Loucy (cell line): ENCODE measurements around the gene NPW.
A peak's percentile ranks its signal among the peaks of the same experiment; 100 is the strongest.

Experiments used
- H2AFZ ChIP-seq: fragments of 200-600 bp; sonication (generic); 2 replicates; pipeline ENCODE4 v1.6.0; 2016; ENCODE audit warnings: antibody characterized with exemption, mild to moderate bottlenecking, low read length, moderate library complexity
- H3F3A ChIP-seq: fragments of 200-600 bp; 2 replicates; pipeline ENCODE4 v1.6.0; 2016; ENCODE audit warnings: antibody characterized with exemption, low read depth, mild to moderate bottlenecking
- H3K27me3 ChIP-seq: fragments of 200-600 bp; sonication (generic); 2 replicates; pipeline ENCODE4 v1.6.1; 2014; ENCODE audit warnings: low read length, mild to moderate bottlenecking; ENCODE audit not compliant: insufficient read depth, poor library complexity, severe bottlenecking
- H3K36me3 ChIP-seq: fragments of 200-600 bp; sonication (generic); 2 replicates; pipeline ENCODE4 v1.6.1; 2016; ENCODE audit warnings: low read length; ENCODE audit not compliant: insufficient read depth
- H3K4me1 ChIP-seq: fragments of 200-600 bp; sonication (generic); 2 replicates; pipeline ENCODE4 v1.5.1; 2014; ENCODE audit warnings: low read length, mild to moderate bottlenecking; ENCODE audit not compliant: insufficient read depth, poor library complexity, severe bottlenecking
- H3K4me2 ChIP-seq: fragments of 200-600 bp; sonication (generic); 2 replicates; pipeline ENCODE4 v1.6.0; 2014; ENCODE audit warnings: antibody characterized with exemption, low read length, low read depth, mild to moderate bottlenecking; ENCODE audit not compliant: poor library complexity, severe bottlenecking
- H3K4me3 ChIP-seq: fragments of 200-600 bp; sonication (generic); 2 replicates; pipeline ENCODE4 v1.5.1; 2014; ENCODE audit warnings: low read length, mild to moderate bottlenecking, mixed read lengths; ENCODE audit not compliant: poor library complexity, severe bottlenecking
- H3K79me2 ChIP-seq: fragments of 200-600 bp; sonication (generic); 2 replicates; pipeline ENCODE4 v1.6.1; 2014; ENCODE audit warnings: low read length; ENCODE audit not compliant: insufficient read depth
- H3K9ac ChIP-seq: fragments of 200-600 bp; sonication (generic); 2 replicates; pipeline ENCODE4 v1.6.0; 2014; ENCODE audit warnings: mild to moderate bottlenecking, low read depth, low read length, moderate library complexity; ENCODE audit not compliant: poor library complexity, severe bottlenecking
- H3K9me2 ChIP-seq: fragments of 200-600 bp; sonication (generic); replicated peaks from 2 replicates; pipeline ENCODE4 v1.6.1; 2016; ENCODE audit warnings: low read depth, low read length, mixed read lengths
- H3K9me3 ChIP-seq: fragments of 200-600 bp; sonication (generic); 2 replicates; pipeline ENCODE4 v1.6.1; 2014; ENCODE audit warnings: mild to moderate bottlenecking, antibody characterized with exemption, low read length, low read depth; ENCODE audit not compliant: insufficient read depth
- H4K20me1 ChIP-seq: fragments of 200-600 bp; sonication (generic); 2 replicates; pipeline ENCODE4 v1.6.0; 2014; ENCODE audit warnings: antibody characterized with exemption, low read length, mild to moderate bottlenecking; ENCODE audit not compliant: insufficient read depth, poor library complexity, severe bottlenecking
- CTCF ChIP-seq: fragments of 200-600 bp; sonication (generic); conservative IDR thresholded peaks from 2 replicates; pipeline ENCODE4 v1.5.1; 2014; ENCODE audit warnings: mild to moderate bottlenecking, antibody characterized with exemption, low read length
- EZH2phosphoT487 ChIP-seq: fragments of 200-600 bp; IDR thresholded peaks from 2 replicates; pipeline ENCODE4 v1.6.1; 2018; ENCODE audit warnings: antibody characterized with exemption, mild to moderate bottlenecking, moderate library complexity, borderline replicate concordance

The NPW gene

DNA sequence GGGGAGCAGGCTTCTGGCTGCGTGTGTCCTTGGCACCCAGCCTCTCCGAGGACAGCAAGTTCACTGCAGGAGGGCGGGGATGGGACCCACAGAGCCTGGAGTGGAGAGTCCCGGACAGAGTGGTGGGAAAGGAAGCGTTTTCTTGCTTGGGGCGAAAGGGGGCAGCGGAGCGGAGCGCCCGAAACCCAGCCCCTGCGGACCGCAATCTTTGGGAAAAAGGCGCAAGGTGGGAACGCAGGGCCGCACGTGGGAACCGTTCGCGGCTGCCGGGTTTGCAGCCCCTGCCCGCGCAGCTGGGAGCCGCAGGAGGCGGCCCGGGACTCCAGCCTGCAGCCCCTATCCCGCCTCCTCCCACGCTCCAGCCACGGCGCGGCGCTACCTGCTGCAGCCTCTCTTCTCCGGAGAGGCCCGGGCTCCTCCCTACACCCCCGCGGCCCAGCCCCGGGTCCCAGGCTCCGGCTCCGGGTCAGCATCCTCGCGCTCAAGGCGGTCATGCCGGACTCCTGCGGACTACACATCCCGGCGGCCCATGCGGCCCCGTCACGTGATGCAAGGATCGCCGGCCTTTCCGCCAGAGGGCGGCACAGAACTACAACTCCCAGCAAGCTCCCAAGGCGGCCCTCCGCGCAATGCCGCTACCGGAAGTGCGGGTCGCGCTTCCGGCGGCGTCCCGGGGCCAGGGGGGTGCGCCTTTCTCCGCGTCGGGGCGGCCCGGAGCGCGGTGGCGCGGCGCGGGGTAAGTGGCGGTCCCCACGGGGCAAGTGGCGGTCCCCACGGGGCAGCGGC is 27.9 kb downstream of the NPW start, which contains the start of the genes NTHL1 and TSC2:
Gene NTHL1, minus strand, starts transcription at position 505 of the 786 bp plus-strand sequence. Its CDS starts 11 bp downstream, at position 494.
Gene TSC2, plus strand, starts transcription at position 656 of the 786 bp plus-strand sequence. CDS start 631 bp downstream, outside the sequence.
- H3K9ac ChIP-seq, result peak within 1 kb of the TSS; percentile 78
- H3K36me3 ChIP-seq, result no peaks in the 10 kb centered on the region

GRCh38 chr16:2048116-2048543 is 28.5 kb downstream of the NPW start:
- Histone ChIP-seq H3F3A (no peaks in the 10 kb centered on the region), H2AFZ (peak overlapping the region; percentile 63), H3K9me2 (no peaks in the 10 kb centered on the region), H3K4me1 (peaks cover 4% of the 10 kb centered on the region), H3K4me2 (peak overlapping the region; percentile 94), H4K20me1 (no peaks in the 10 kb centered on the region), H3K9ac (peak overlapping the region; percentile 78), H3K79me2 (peaks cover 13% of the 10 kb centered on the region; the same call in 1 of the 2 replicates), H3K36me3 (no peaks in the 10 kb centered on the region), H3K9me3 (no peaks in the 10 kb centered on the region), H3K4me3 (peak overlapping the region; percentile 84), H3K27me3 (no peaks in the 10 kb centered on the region)
- TF ChIP-seq EZH2phosphoT487, result no peak
- TF ChIP-seq CTCF, result no peak

More for the DNA sequence above, 27.9 kb downstream of the NPW start, which contains the start of the genes NTHL1 and TSC2:
- H3K4me1 ChIP-seq, result peaks cover 4% of the 10 kb centered on the region
- peak within 1 kb of the TSS; percentile 84 for H3K4me3 ChIP-seq
- H3K9me2 ChIP-seq, result no peaks in the 10 kb centered on the region
- H3K4me2 ChIP-seq, result peak within 1 kb of the TSS; percentile 94
- peaks cover 13% of the 10 kb centered on the region; the same call in 1 of the 2 replicates for H3K79me2 ChIP-seq
- H3K27me3 ChIP-seq, result no peaks in the 10 kb centered on the region
- no peaks in the 10 kb centered on the region for H3F3A ChIP-seq
- TF ChIP-seq CTCF, result no peak
- no peak for TF ChIP-seq EZH2phosphoT487
- no peaks in the 10 kb centered on the region for H3K9me3 ChIP-seq
- H4K20me1 ChIP-seq, result no peaks in the 10 kb centered on the region
- H2AFZ ChIP-seq, result peak within 1 kb of the TSS; percentile 63

DNA sequence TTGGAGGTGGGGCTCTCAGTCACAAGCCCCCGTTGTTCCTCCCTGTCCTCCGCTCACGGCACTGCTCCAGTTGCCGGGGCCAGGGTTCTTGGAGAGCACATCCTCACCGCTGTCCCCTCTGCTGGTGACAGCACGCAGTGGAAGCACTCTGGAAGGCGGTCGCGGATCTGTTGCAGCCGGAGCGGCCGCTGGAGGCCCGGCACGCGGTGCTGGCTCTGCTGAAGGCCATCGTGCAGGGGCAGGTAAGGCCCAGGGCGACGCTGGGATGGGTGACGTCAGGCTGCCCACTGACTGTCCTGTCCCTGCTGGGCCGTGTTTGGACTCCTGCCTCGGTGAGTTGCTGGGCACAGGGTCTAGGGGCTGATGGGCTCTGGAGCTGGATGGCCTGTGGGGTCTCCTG is 33.6 kb downstream of the NPW start:
- H3K36me3 ChIP-seq, result no peaks in the 10 kb centered on the region
- no peaks in the 10 kb centered on the region for H3K27me3 ChIP-seq
- TF ChIP-seq EZH2phosphoT487 (no peak), CTCF (no peak)
- peaks cover 4% of the 10 kb centered on the region for H3K4me1 ChIP-seq
- no peak overlapping the region for H2AFZ ChIP-seq
- no peak overlapping the region for H3K4me3 ChIP-seq
- H4K20me1 ChIP-seq, result no peaks in the 10 kb centered on the region
- no peak overlapping the region for H3K9ac ChIP-seq
- H3K79me2 ChIP-seq, result peaks cover 7% of the 10 kb centered on the region; the same call in 1 of the 2 replicates
- no peaks in the 10 kb centered on the region for H3F3A ChIP-seq
- no peak overlapping the region for H3K4me2 ChIP-seq
- no peaks in the 10 kb centered on the region for H3K9me2 ChIP-seq
- no peaks in the 10 kb centered on the region for H3K9me3 ChIP-seq
